ENCODE data around the gene LTB4R2. TPM values are rescaled to one million over a fixed set of nuclear protein-coding genes. Genes with fewer than 3 reads are reported as not detected.
A peak's percentile ranks its signal among the peaks of the same experiment; 100 is the strongest.

The LTB4R2 gene
- total RNA-seq, 1 donor from 2014 or later = 13.3 TPM

GRCh38 chr14:24329736-24330135 lies 19.8 kb downstream of the LTB4R2 start:
- H3K4me3 Mint-ChIP-seq (ENCODE audit: unreplicated experiment) = no peak overlapping the region
- peaks cover 28% of the 10 kb centered on the region for H3K36me3 Mint-ChIP-seq (ENCODE audit: low read depth, unreplicated experiment)
- H3K9me3 Mint-ChIP-seq (ENCODE audit: unreplicated experiment) = no peaks in the 10 kb centered on the region
- no peak for DNase-seq (ENCODE audit: low spot score)
- no peak overlapping the region for H3K27ac Mint-ChIP-seq (ENCODE audit: unreplicated experiment)
- peaks cover 18% of the 10 kb centered on the region for H3K27me3 Mint-ChIP-seq (ENCODE audit: unreplicated experiment)
- no peak for TF ChIP-seq CTCF (IDR thresholded peaks at IDR 0.05; ENCODE audit: unreplicated experiment)
- H3K4me1 Mint-ChIP-seq (ENCODE audit: unreplicated experiment) = peaks cover 33% of the 10 kb centered on the region

DNA sequence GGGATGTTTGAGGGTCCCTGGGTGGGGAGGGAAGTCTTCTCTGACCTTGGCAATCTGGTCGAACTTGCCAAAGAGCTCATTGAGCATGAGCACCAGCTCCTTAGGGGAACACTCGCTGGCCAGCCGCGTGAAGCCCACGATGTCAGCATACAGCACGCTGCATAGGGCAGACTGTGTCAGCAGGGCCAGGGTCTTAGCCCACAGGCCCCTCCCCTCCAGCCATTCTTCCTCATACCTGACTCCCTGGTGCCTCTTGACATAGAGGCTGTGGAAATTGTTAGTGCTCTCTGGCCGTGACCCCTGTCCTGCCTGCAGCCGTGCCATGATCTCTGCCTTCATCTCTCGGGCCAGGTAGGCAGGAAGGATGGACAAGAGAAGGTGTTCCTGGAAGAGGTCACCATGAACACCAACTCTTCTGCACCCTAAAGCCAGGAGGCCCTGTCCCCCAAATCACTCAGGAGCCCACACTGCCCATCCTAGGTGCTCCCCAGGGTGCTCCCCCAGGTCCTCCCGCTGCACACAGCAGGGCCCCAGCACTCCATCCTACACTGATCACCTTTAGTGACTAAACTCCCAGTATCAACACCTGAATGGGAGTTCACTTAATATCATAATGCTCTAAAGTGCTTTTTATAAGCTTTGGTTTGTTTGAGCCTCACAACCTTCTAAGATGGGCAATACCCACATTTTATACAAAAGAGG lies 21.2 kb downstream of the LTB4R2 start:
- no peak for TF ChIP-seq CTCF (IDR thresholded peaks at IDR 0.05; ENCODE audit: unreplicated experiment)
- Mint-ChIP-seq H3K4me3 (ENCODE audit: unreplicated experiment) (no peak overlapping the region), H3K4me1 (ENCODE audit: unreplicated experiment) (peaks cover 45% of the 10 kb centered on the region)

GRCh38 chr14:24331731-24332267 lies 21.9 kb downstream of the LTB4R2 start:
- H3K36me3 Mint-ChIP-seq (ENCODE audit: low read depth, unreplicated experiment) = peaks cover 20% of the 10 kb centered on the region
- H3K9me3 Mint-ChIP-seq (ENCODE audit: unreplicated experiment) = no peaks in the 10 kb centered on the region
- no peak for DNase-seq (ENCODE audit: low spot score)
- peaks cover 46% of the 10 kb centered on the region for H3K4me1 Mint-ChIP-seq (ENCODE audit: unreplicated experiment)
- peaks cover 27% of the 10 kb centered on the region for H3K27me3 Mint-ChIP-seq (ENCODE audit: unreplicated experiment)
- no peak for TF ChIP-seq CTCF (IDR thresholded peaks at IDR 0.05; ENCODE audit: unreplicated experiment)
- H3K4me3 Mint-ChIP-seq (ENCODE audit: unreplicated experiment) = peak overlapping the region; percentile 68
- H3K27ac Mint-ChIP-seq (ENCODE audit: unreplicated experiment) = no peak overlapping the region

More for the DNA sequence above, 21.2 kb downstream of the LTB4R2 start:
- DNase-seq (ENCODE audit: low spot score) = no peak
- Mint-ChIP-seq H3K36me3 (ENCODE audit: low read depth, unreplicated experiment) (peaks cover 23% of the 10 kb centered on the region), H3K27me3 (ENCODE audit: unreplicated experiment) (peaks cover 22% of the 10 kb centered on the region), H3K27ac (ENCODE audit: unreplicated experiment) (no peak overlapping the region), H3K9me3 (ENCODE audit: unreplicated experiment) (no peaks in the 10 kb centered on the region)

DNA sequence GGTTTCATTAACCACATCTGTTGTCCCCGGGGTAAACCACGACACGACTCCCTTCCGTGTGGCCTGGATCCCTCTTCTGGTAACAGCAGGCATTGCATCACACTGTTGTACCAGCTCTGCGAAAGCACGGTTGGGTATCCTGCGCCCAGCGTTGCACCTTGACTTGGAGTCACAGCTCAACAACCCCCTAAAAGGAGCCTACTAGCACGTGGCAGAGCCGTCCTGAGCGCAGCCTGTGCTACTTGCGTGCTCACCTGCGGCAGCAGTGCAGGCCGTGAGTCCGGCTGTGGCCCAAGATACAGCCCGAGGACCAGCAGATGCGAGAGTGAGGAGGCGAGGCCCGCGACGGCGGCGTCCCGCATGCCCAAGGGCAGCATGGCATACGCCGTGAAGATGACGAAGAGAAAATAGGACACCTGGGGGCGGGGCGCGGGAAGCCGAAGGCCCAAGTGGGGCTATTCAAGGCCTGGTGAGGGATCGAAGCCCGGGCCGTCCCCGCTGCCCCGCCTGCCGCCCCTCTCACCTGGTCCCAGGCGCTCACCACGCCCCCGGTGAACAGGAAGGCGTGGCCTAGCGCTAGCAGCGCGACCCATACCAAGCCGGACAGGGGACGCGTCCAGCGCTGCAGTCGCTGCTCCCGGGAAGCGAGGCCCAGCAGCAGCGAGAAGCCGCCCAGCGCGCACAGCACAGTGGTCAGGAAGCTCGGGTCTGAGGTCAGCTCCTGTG lies 22.5 kb downstream of the LTB4R2 start:
- Mint-ChIP-seq H3K4me3 (ENCODE audit: unreplicated experiment) (peak overlapping the region; percentile 79), H3K27me3 (ENCODE audit: unreplicated experiment) (peaks cover 29% of the 10 kb centered on the region), H3K4me1 (ENCODE audit: unreplicated experiment) (peaks cover 44% of the 10 kb centered on the region), H3K27ac (ENCODE audit: unreplicated experiment) (no peak overlapping the region), H3K36me3 (ENCODE audit: low read depth, unreplicated experiment) (peaks cover 20% of the 10 kb centered on the region), H3K9me3 (ENCODE audit: unreplicated experiment) (no peaks in the 10 kb centered on the region)
- DNase-seq (ENCODE audit: low spot score) = peak; percentile 64
- TF ChIP-seq CTCF (IDR thresholded peaks at IDR 0.05; ENCODE audit: unreplicated experiment) = peak; percentile 54
